SK-N-SH (cell line): ENCODE data around the gene SAMD14. TPM values are rescaled to one million over a fixed set of nuclear protein-coding genes. Genes with fewer than 3 reads are reported as not detected.

ENCODE experiments used
- CTCF ChIA-PET: fragments of 300-600, 350-600 bp; formaldehyde crosslinking; extraction: SDS; loops from one replicate; lab custom pipeline; 2021; lab: Yijun Ruan, JAX
- POLR2A ChIA-PET: fragments of 350-600 bp; sonication (Branson Sonifier 250); formaldehyde crosslinking; extraction: SDS; loops from one replicate; lab custom pipeline; 2020; ENCODE audit warnings: antibody characterized with exemption, inconsistent platforms; lab: Yijun Ruan, JAX
- DNase-seq: peaks from one replicate; pipeline ENCODE4 v3.0.0; 2012
- H2AFZ ChIP-seq: fragments of 200-600 bp; sonication (generic); 2 replicates; pipeline ENCODE4 v1.8.1; 2016; ENCODE audit warnings: antibody characterized with exemption, mild to moderate bottlenecking, low read depth
- H3F3A ChIP-seq: fragments of 200-600 bp; sonication (generic); replicated peaks from 2 replicates; pipeline ENCODE3; 2016; ENCODE audit warnings: antibody characterized with exemption, mild to moderate bottlenecking; ENCODE audit not compliant: insufficient read depth
- H3K27ac ChIP-seq, 2 experiments: fragments of 200-500 bp in 1 of 2; fragments of 200-600 bp in 1 of 2; sonication (Bioruptor generic) in 1 of 2; sonication (generic), shearing (Covaris generic) in 1 of 2; 2 replicates each; pipeline versions ENCODE4 v1.5.1 to v1.6.1; 2014 to 2016; ENCODE audit warnings: low read depth in 2 of 2, inconsistent platforms in 1 of 2, low read length in 1 of 2, mild to moderate bottlenecking in 1 of 2, mixed read lengths in 1 of 2
- H3K27me3 ChIP-seq: fragments of 200-600 bp; sonication (generic), shearing (Covaris generic); 2 replicates; pipeline ENCODE4 v1.6.1; 2016; ENCODE audit warnings: mixed run types; ENCODE audit not compliant: insufficient read depth
- H3K36me3 ChIP-seq, 2 experiments: fragments of 200-500 bp in 1 of 2; fragments of 200-600 bp in 1 of 2; sonication (Bioruptor generic) in 1 of 2; sonication (generic) in 1 of 2; replicated peaks in 1 of 2; 2 replicates each; pipeline versions ENCODE3 to v1.5.1; 2014 to 2016; ENCODE audit warnings: low read length in 1 of 2, mild to moderate bottlenecking in 1 of 2; ENCODE audit not compliant: insufficient read depth in 2 of 2, control insufficient read depth in 1 of 2
- H3K4me1 ChIP-seq, 2 experiments: fragments of 200-500 bp in 1 of 2; fragments of 200-600 bp in 1 of 2; sonication (Bioruptor generic) in 1 of 2; sonication (generic), shearing (Covaris generic) in 1 of 2; 2 replicates each; pipeline versions ENCODE4 v1.5.1 to v1.6.1; 2014 to 2016; ENCODE audit warnings: low read depth in 1 of 2, low read length in 1 of 2, mixed run types in 1 of 2; ENCODE audit not compliant: insufficient read depth in 2 of 2, control insufficient read depth in 1 of 2
- H3K4me2 ChIP-seq: fragments of 200-600 bp; sonication (generic), shearing (Covaris generic); 2 replicates; pipeline ENCODE4 v1.6.1; 2017; ENCODE audit warnings: mixed run types
- H3K4me3 ChIP-seq, 2 experiments: fragments of 200-500 bp in 1 of 2; fragments of 200-600 bp in 1 of 2; sonication (Bioruptor generic) in 1 of 2; sonication (generic), shearing (Covaris generic) in 1 of 2; 2 replicates each; pipeline versions ENCODE4 v1.5.1 to v1.8.1; 2014 to 2016; ENCODE audit warnings: low read depth in 2 of 2, inconsistent platforms in 1 of 2, low read length in 1 of 2, mild to moderate bottlenecking in 1 of 2, mixed read lengths in 1 of 2, moderate library complexity in 1 of 2
- H3K79me2 ChIP-seq: fragments of 200-600 bp; sonication (generic); 2 replicates; pipeline ENCODE4 v1.8.1; 2017; ENCODE audit warnings: mild to moderate bottlenecking; ENCODE audit not compliant: insufficient read depth
- H3K9ac ChIP-seq: fragments of 200-600 bp; sonication (generic); 2 replicates; pipeline ENCODE4 v1.6.1; 2017; ENCODE audit warnings: mixed run types
- H3K9me2 ChIP-seq: fragments of 200-600 bp; sonication (generic); 2 replicates; pipeline ENCODE4 v1.6.1; 2017; ENCODE audit warnings: mixed run types
- H3K9me3 ChIP-seq: fragments of 200-600 bp; sonication (generic); 2 replicates; pipeline ENCODE4 v1.6.1; 2017; ENCODE audit warnings: mixed run types, mild to moderate bottlenecking, moderate library complexity
- H4K20me1 ChIP-seq: fragments of 200-600 bp; sonication (generic); 2 replicates; pipeline ENCODE4 v1.6.1; 2017; ENCODE audit warnings: mild to moderate bottlenecking, mixed run types; ENCODE audit not compliant: insufficient read depth
- EP300 ChIP-seq, 2 experiments: IDR thresholded peaks; 2 replicates each; pipeline versions ENCODE4 v1.4.0 to v1.6.1; 2012; ENCODE audit warnings: borderline replicate concordance in 1 of 2, low read depth in 1 of 2, low read length in 1 of 2
- EZH2phosphoT487 ChIP-seq: fragments of 200-600 bp; sonication (generic); IDR thresholded peaks from 2 replicates; pipeline ENCODE4 v1.6.1; 2017; ENCODE audit warnings: low read depth, mixed run types, mild to moderate bottlenecking, antibody characterized with exemption, moderate library complexity, borderline replicate concordance
- FOXJ3 ChIP-seq: sonication (generic); formaldehyde crosslinking; IDR thresholded peaks from 2 replicates; pipeline ENCODE4 v1.5.1; 2020; ENCODE audit warnings: mild to moderate bottlenecking, missing genetic modification reagents
- JUND ChIP-seq: IDR thresholded peaks from 2 replicates; pipeline ENCODE4 v1.4.0; 2012
- MXI1 ChIP-seq: IDR thresholded peaks from 2 replicates; pipeline ENCODE4 v1.6.1; 2012; ENCODE audit warnings: mild to moderate bottlenecking, low read depth, low read length, improper control_type of control experiment
- NFIC ChIP-seq: IDR thresholded peaks from 2 replicates; pipeline ENCODE4 v1.4.0; 2012; ENCODE audit warnings: borderline replicate concordance
- POLR2AphosphoS5 ChIP-seq: IDR thresholded peaks from 2 replicates; pipeline ENCODE4 v1.6.1; 2012; ENCODE audit warnings: low read depth, low read length
- RFX5 ChIP-seq: IDR thresholded peaks from 2 replicates; pipeline ENCODE4 v1.6.1; 2012; ENCODE audit warnings: mild to moderate bottlenecking, improper control_type of control experiment, low read length
- RXRA ChIP-seq: IDR thresholded peaks from 2 replicates; pipeline ENCODE4 v1.4.0; 2012; ENCODE audit warnings: low read depth, mild to moderate bottlenecking, borderline replicate concordance
- SMC3 ChIP-seq: IDR thresholded peaks from 2 replicates; pipeline ENCODE4 v1.6.1; 2012; ENCODE audit warnings: low read depth, low read length, improper control_type of control experiment
- TAF1 ChIP-seq: IDR thresholded peaks from 2 replicates; pipeline ENCODE4 v1.6.1; 2012; ENCODE audit warnings: low read depth, mild to moderate bottlenecking, low read length, moderate library complexity, borderline replicate concordance
- TCF12 ChIP-seq: IDR thresholded peaks from 2 replicates; pipeline ENCODE4 v1.4.0; 2012
- WGBS: methylation state at CpG from one replicate; pipeline ENCODE4 v1.1.6; 2017; ENCODE audit warnings: low lambda C conversion rate; 5-methylcytosine and 5-hydroxymethylcytosine counted together
- polyA plus RNA-seq, 3 experiments: library from polyadenylated mRNA; depleted of rRNA; stranded (reverse); fragments of >200 nt; gene quantifications; 2 replicates each; pipeline ENCODE4 v1.2.3, GENCODE V29; 2012
- TF ChIP-seq, protein P1 (sequence below): fragments of 200-600 bp; sonication (generic); IDR thresholded peaks from 2 replicates; pipeline ENCODE4 v1.6.1; 2017; ENCODE audit warnings: antibody characterized with exemption, mild to moderate bottlenecking, moderate library complexity
- TF ChIP-seq, protein P2 (sequence below): IDR thresholded peaks from 2 replicates; pipeline ENCODE4 v1.4.0; 2012; ENCODE audit warnings: low read depth
- TF ChIP-seq, protein P3 (sequence below): fragments of 150-350 bp; IDR thresholded peaks from 2 replicates; pipeline ENCODE4 v1.6.1; 2016; ENCODE audit warnings: mild to moderate bottlenecking, low read depth, low read length

The SAMD14 gene
- polyA plus RNA-seq, 1 of the 3 experiments (the other 2 are of a cell fraction), result 3.4 TPM

DNA sequence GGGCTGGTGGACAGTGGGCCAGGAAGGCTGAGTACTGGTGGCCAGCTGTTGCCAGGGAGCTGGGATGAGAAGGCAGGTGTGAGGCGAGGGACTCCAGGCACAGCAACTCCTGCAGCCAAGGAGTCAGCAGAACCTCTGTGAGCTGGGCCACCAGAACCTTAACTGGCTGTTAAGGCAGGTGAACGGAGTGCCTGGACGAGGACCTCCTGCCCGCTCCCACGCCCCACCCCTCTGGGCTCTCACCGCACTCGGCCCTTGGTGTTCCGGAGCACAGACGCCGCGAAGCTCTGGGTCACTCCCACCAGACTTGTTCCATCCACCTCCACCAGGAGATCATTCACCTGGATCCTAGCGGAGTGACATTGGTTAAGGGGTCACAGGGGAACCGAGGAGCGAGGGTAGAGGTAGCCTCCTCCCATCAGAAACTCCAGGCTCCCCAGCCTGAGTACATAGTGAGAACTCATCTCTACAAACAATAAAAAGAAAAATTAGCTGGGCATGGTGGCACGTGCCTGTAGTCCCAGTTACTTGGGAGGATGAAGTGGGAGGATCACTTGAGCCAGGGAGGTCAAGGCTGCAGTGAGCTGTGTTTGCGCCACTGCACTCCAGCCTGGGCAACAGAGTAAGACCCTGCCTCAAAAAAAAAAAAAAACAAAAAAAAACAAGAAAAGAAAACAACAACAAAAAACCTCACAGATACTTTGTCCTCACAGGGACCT lies 11.2 kb upstream of the SAMD14 start:
- Histone ChIP-seq H3K4me1 (peaks cover 4 to 12% of the 10 kb centered on the region in 2 experiments; a peak in 2 of 4 replicates), H3K27ac (no peak overlapping the region; a peak in 1 of 4 replicates), H3F3A (peaks cover 17% of the 10 kb centered on the region), H2AFZ (no peak overlapping the region), H4K20me1 (peaks cover 54% of the 10 kb centered on the region), H3K4me3 (no peak overlapping the region), H3K36me3 (peaks cover 49 to 89% of the 10 kb centered on the region in 2 experiments), H3K9me2 (no peaks in the 10 kb centered on the region), H3K9me3 (no peaks in the 10 kb centered on the region), H3K4me2 (no peak overlapping the region), H3K79me2 (peaks cover 41% of the 10 kb centered on the region), H3K9ac (no peak overlapping the region), H3K27me3 (no peaks in the 10 kb centered on the region)
- 97% methylated on average over 15 of the region's 16 CpGs for WGBS
- POLR2A ChIA-PET, result no interaction called here
- TF ChIP-seq POLR2AphosphoS5, result no peak
- TF ChIP-seq TCF12, result no peak
- no peak for TF ChIP-seq NFIC
- no peak for TF ChIP-seq JUND
- TF ChIP-seq MXI1, result no peak
- TF ChIP-seq, protein P1, sequence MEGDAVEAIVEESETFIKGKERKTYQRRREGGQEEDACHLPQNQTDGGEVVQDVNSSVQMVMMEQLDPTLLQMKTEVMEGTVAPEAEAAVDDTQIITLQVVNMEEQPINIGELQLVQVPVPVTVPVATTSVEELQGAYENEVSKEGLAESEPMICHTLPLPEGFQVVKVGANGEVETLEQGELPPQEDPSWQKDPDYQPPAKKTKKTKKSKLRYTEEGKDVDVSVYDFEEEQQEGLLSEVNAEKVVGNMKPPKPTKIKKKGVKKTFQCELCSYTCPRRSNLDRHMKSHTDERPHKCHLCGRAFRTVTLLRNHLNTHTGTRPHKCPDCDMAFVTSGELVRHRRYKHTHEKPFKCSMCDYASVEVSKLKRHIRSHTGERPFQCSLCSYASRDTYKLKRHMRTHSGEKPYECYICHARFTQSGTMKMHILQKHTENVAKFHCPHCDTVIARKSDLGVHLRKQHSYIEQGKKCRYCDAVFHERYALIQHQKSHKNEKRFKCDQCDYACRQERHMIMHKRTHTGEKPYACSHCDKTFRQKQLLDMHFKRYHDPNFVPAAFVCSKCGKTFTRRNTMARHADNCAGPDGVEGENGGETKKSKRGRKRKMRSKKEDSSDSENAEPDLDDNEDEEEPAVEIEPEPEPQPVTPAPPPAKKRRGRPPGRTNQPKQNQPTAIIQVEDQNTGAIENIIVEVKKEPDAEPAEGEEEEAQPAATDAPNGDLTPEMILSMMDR, result no peak
- TF ChIP-seq, protein P2, sequence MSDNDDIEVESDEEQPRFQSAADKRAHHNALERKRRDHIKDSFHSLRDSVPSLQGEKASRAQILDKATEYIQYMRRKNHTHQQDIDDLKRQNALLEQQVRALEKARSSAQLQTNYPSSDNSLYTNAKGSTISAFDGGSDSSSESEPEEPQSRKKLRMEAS, result no peak
- TF ChIP-seq RFX5, result no peak
- TF ChIP-seq RXRA, result no peak
- TF ChIP-seq FOXJ3 (CRISPR knock-in tag), result no peak
- no peak for TF ChIP-seq TAF1
- TF ChIP-seq, protein P3, sequence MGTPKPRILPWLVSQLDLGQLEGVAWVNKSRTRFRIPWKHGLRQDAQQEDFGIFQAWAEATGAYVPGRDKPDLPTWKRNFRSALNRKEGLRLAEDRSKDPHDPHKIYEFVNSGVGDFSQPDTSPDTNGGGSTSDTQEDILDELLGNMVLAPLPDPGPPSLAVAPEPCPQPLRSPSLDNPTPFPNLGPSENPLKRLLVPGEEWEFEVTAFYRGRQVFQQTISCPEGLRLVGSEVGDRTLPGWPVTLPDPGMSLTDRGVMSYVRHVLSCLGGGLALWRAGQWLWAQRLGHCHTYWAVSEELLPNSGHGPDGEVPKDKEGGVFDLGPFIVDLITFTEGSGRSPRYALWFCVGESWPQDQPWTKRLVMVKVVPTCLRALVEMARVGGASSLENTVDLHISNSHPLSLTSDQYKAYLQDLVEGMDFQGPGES, result no peak
- TF ChIP-seq EP300 (IDR thresholded peaks at IDR 0.05; ENCODE audit: borderline replicate concordance in 1 of 2, low read depth in 1 of 2, low read length in 1 of 2), result no peak
- TF ChIP-seq SMC3, result no peak
- TF ChIP-seq EZH2phosphoT487, result no peak
- DNase-seq, result no peak
- CTCF ChIA-PET, result interaction anchor here (0.6 to 9.3 kb wide), 24 partner anchors 10 to 167 kb away, joined by 3 to 169 read pairs (median 4); partner anchors contain the start of genes PPP1R9B, SAMD14 and SGCA
